Breast epithelium (tissue), 3 donors: Measurements from ENCODE around the gene HADHB.

ENCODE experiments used
- POLR2A ChIP-seq: fragments of 450-650 bp; IDR thresholded peaks from one replicate; pipeline ENCODE4 v1.6.1; 2016; ENCODE audit warnings: antibody characterized with exemption, mild to moderate bottlenecking, moderate library complexity
- POLR2AphosphoS5 ChIP-seq, 3 donors: sonication (generic); formaldehyde crosslinking; IDR thresholded peaks; one replicate each; pipeline ENCODE4 v1.6.1; 2017; ENCODE audit warnings: antibody characterized with exemption in 3 of 3
- TF ChIP-seq, protein P1 (sequence below), 3 donors: fragments of 450-650 bp; IDR thresholded peaks; one replicate each; pipeline ENCODE4 v1.5.1; 2016 to 2017; ENCODE audit warnings: antibody characterized with exemption in 3 of 3, mild to moderate bottlenecking in 3 of 3, moderate library complexity in 3 of 3

DNA sequence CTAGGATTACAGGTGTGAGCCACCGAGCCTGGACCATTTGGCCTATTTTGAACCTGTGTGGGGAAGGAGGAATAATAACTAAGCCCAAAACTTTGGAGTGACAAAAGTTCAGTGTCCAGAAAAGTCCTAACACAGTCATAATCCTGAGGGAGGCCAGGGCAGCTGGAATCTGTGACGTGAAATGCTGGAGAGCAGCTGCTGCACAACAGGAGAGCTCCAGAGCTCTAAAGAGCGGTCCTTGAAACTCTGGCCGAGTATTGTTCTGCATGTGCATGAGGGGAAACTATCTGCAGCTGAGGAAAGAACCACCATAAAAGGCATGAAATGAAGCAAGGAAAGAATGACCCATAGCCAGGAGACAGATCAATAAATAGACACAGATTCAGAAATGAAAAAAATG is 28.2 kb upstream of the HADHB start:
- TF ChIP-seq POLR2AphosphoS5 (IDR thresholded peaks at IDR 0.05) (no peak), POLR2A (no peak)
- TF ChIP-seq, protein P1, sequence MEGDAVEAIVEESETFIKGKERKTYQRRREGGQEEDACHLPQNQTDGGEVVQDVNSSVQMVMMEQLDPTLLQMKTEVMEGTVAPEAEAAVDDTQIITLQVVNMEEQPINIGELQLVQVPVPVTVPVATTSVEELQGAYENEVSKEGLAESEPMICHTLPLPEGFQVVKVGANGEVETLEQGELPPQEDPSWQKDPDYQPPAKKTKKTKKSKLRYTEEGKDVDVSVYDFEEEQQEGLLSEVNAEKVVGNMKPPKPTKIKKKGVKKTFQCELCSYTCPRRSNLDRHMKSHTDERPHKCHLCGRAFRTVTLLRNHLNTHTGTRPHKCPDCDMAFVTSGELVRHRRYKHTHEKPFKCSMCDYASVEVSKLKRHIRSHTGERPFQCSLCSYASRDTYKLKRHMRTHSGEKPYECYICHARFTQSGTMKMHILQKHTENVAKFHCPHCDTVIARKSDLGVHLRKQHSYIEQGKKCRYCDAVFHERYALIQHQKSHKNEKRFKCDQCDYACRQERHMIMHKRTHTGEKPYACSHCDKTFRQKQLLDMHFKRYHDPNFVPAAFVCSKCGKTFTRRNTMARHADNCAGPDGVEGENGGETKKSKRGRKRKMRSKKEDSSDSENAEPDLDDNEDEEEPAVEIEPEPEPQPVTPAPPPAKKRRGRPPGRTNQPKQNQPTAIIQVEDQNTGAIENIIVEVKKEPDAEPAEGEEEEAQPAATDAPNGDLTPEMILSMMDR (IDR thresholded peaks at IDR 0.05), result no peak
